GM18868 (cell line): Measurements from ENCODE around the gene GPSM3.
"Not testable (repeated sequence)": the region's sequence is repeated elsewhere in the genome, so short reads cannot be mapped to it uniquely, and the experiment has no call there.

Experiments
- ATAC-seq: cut with Tn5 transposase; IDR thresholded peaks from one replicate; pipeline ENCODE4 v1.9.1; 2021; ENCODE audit warnings: mild to moderate bottlenecking, moderate library complexity; ENCODE audit not compliant: unreplicated experiment

GPSM3 gene

DNA sequence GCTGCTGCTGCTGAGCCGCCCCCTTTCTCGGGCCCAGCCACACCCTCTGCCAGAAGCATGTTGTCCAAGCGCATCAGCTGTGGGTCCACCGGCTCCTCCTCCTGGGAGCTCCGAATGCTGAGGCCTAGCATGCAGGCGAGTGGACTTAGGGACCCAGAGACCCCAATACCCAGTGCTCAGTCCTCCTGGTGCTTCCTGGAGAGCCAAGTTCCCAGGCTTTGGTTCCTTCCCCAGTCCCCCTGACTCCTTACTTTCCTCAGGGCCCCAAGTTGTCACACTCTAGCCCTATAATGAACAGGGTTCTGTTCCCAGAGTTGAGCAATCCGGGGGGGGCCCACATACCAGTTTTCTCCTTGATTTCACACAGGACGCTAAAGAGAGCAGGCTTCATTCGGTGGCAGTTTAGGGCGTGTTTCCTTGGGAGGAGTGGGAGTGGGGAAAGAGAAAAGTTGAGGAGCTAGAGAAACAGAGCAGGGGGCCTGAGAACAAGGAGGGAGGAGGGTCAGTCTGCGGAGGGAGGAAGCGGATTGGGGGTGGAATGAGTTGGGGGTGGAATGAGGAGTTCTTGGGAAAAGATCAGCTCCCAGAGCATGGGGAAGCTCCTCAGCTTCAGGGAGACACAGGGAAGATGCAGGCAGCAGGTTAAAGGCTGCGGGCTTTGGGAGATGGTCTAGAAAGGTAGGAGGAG lies 3.9 kb downstream of the GPSM3 start:
- ATAC-seq: no peak

DNA sequence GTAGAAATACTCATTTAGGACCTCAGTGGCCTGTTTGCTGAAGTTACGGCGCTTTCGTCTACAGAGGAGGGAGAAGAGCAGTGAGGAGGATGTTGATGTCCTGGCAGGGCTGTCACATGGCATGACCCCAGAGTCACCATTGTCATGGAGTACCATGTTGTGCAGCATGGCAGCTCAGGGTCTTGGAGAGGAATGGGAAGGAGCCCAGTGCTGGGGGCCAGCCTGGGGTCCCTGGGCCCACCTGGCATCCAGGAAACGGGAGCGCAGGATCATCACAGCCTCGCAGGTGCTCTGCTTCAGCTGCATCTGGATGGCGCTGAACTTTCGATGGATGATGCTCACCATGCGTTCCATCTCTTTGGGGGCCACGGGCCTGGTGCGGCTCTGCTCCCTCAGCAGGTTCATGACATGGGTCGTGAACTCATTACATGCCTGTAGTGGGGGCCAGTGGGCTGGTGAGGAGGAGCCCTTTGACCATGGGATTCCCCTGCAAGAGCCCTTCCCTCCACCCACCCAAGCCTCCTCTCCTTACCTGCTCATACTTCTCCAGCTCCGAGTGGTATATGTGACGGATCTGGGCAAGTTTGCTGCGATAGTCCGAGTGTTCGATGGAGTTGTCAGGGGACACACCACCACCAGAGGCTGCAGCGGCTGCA lies 4.6 kb downstream of the GPSM3 start:
- ATAC-seq: not testable (repeated sequence)

DNA sequence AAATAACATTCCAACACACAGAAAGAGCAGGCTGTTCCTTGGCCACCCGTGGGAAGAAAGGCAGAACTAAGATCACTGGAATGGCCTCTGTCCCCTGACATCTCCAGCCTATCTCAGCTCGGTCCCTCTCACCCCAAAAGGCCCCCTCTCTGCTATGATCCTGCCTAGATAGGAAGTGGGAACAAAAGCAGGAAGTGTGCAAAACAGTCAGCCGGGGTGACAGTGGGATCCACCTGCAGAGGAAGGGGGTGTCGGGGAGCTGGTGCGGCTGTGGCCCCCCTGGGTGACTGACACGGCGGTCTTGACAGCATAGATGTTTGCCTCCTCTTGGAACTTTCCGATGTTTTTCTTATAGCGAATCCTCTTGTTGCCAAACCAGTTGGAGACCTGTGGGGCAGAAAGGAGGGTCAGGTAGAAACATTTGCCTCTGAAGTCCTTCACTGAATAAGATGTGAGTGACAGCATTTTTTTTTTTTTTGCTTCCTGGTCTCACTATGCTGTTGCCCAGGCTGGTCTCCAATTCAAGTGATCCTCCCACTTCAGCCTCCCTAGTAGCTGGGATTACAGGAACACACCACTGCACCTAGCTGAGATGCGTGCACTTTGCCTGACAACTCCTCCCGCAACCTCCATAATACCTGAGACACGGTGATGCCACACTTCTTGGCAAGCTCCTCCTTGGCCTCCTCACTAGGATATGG lies 5.3 kb downstream of the GPSM3 start:
- ATAC-seq: no peak

DNA sequence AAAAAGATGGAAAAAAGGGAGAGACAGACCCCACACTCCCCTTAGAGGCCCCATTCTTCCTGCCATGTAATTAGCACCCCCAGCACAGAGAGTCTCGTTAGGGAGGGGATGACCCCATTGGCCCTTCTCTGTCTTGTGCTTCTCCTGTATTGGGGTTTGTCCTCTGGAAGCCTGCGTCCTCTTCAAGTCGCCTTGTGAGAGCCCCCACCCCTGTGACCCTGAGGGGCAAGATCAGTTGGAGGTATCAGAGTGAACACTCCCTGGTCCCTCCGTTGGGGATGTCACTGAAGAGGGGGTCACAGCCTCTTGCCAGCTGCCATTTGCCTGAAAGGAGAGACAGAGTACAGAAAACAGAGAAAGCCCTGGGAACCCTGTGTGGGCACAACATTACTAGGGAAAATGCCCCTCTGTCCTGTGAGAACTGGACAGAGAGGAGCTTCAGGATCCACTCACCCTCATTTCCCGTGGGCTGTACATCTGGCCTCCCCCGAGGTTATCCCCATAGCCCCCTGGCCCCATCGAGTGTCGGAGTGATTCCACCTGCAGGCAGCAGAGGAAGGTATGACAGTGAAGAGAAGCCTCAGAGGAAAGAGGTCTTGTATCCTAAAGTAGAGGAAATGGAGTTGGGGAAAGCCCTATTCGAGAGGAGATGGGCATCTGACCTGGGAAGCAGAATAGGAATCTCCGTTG lies 6.1 kb downstream of the GPSM3 start:
- not testable (repeated sequence) for ATAC-seq

DNA sequence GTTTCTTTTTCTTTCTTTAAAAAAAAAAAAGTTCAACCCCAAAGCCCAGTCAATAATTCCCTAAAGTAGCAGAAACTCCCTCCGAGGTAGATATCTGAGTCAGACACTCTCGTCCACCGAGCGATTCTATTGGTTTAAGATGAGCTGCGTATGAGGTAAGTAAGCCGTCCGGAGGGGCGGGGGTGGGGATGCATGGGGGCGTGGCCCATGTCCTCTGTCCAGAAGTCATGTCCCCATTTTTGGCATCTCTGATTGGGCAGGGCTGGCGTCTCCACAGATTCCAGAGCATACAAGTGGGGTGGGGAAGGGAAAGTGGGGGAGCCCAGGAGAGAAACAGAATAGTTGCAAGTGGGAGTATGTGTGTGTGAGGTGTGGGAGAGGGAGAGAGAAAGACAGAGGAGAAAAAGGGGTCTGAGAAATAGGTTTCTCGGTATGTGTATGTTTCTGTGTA lies 6.7 kb downstream of the GPSM3 start:
- not testable (repeated sequence) for ATAC-seq

DNA sequence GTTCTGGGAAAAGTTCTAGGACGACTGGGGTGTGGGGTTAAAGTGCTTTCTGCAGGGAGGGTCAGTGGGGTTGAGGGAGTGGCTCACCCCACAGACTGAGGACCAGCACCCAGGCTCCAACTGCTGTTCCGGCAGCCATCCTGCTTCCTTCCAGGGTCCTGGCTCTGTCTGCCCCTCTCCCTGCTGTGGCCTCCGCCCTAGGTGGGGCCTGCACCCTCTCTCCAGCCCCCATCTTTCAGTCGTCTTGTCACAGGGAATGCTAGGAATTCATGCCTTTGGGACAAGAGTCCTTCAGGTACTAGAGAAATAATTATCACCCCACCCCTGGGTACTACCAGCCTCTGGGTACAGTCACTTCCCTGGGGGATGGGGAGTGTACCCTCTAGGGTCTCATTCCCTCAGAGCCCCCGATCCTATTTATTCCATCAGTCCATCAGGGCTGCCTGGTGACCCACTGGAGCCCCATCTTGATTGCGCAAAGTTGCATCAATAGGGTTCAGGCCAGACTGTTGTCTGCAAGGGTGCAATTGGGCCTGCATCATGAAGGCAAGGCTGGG lies 8.3 kb downstream of the GPSM3 start, which contains the start of gene AGER:
AGER (minus strand) TSS at position 170 of the 557 bp plus-strand sequence; CDS start at position 139, 31 bp downstream.
- no peak for ATAC-seq

DNA sequence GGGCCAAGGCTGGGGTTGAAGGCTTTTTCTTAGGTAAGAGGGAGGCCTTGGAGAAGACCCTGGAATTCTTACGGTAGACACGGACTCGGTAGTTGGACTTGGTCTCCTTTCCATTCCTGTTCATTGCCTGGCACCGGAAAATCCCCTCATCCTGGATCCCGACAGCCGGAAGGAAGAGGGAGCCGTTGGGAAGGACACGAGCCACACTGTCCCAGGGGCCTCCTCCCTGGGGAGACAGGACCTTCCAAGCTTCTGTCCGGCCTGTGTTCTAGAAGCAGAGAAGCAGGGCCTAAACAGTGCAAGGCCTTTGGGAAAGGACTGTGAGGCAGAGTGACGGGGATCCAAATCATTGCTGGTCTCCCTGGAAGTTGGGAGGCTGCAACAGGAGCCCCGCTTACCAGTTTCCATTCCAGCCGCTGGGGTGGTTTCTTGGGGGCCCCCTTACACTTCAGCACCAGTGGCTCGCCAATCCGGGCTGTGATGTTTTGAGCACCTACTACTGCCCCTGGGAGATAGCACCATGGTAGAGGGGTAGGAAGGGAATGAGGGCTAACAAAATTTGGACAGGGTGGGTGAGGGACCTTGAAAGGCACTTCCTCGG lies 8.9 kb downstream of the GPSM3 start:
- ATAC-seq: no peak

DNA sequence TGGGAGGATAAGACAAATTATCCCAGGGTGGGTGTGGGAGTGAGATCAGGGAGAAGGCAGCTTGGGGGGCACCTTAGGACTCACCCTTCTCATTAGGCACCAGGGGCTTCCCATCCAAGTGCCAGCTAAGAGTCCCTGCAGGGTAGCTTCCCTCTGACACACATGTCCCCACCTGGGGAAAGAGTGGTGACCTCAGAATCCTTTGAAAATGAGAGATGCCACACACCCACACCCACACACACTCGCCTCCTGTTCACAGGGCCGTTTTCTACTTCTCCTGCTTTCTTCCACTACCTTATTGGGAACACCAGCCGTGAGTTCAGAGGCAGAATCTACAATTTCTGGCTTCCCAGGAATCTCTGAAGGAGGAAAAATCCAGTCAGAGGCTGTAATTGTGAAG lies 9.4 kb downstream of the GPSM3 start:
- ATAC-seq: no peak

DNA sequence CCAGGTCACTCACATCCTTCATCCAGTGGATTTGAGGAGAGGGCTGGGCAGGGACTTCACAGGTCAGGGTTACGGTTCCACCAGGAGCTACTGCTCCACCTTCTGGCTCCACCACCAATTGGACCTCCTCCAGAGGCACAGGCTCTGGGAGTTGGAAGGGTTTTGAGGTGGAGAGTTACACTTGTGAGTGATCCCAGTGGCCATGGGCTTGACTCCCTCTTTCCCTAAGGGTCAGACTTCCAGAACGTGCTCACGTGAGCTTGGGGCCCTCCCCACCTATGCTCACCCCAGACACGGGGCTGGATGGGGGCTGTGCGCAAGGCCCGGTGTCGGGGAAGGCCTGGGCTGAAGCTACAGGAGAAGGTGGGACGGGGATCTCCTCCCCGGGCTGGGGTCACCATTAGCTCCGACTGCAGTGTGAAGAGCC lies 9.9 kb downstream of the GPSM3 start:
- no peak for ATAC-seq

DNA sequence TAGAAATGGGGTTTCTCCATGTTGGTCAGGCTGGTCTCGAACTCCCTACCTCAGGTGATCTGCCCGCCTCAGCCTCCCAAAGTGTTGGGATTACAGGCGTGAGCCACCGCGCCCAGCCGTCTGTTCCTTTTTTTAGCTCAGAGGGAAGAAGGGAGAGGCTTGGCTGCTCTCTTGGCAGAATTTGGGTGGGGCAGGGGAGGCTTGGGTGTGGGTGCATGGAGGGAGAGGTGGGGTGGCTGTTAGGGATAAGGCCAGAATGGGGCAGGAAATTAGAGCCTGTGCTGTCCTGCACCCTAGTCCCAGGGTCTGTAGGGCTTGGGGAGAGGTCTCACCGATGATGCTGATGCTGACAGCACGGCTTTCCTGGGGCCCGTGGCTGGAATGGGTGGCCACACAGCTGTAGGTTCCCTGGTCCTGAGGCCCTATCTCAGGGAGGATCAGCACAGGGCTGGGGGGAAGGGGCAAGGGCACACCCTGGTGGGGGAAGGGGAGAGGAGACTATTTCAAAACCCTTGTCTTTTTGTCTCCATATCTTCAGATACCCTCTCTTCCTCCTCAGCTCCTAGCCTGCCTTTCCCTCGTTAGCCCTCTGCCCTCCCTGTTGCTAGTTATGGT lies 10.4 kb downstream of the GPSM3 start:
- ATAC-seq: no peak

DNA sequence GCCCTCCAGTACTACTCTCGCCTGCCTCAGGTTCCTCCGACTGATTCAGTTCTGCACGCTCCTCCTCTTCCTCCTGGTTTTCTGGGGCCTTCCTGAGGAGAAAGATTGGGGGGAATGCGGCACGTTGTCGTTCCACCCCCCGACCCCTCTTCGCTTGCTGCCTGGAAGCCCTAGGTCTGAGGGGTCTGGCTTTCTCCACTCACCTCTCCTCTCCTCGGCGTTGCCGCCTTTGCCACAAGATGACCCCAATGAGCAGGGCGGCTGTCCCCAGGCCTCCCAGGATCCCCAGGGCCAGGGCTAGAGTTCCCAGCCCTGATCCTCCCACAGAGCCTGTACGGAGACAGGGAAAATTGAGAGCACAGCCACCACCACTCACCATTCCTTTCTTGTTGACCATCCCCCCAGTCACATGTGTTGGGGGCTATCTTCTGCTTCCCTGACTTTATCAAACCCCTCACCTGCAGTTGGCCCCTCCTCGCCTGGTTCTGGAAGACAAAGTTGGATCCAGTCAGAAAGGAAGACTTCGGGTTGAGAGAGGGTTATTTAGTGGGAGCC lies 11.2 kb downstream of the GPSM3 start:
- no peak for ATAC-seq

DNA sequence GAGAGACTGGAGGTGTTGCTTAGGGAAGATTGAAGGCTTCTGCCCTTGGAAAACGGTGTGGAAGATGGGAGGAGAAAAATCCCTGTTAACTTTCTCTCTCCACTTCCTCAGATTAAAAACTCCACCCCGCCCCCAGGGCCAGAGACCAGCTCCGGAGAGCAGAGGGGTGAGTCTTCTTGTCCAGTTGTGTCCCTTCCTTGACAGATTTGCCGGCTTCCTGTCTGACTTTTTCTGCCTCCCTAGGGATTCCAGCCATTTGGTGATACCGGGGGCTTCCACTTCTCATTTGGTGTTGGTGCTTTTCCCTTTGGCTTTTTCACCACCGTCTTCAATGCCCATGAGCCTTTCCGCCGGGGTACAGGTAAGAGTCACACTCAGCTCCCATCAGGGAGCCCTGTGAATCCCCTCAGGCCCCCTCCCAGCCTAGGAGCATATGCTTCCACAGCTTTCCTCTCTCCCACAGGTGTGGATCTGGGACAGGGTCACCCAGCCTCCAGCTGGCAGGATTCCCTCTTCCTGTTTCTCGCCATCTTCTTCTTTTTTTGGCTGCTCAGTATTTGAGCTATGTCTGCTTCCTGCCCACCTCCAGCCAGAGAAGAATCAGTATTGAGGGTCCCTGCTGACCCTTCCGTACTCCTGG lies 12.6 kb downstream of the GPSM3 start:
- ATAC-seq: no peak

DNA sequence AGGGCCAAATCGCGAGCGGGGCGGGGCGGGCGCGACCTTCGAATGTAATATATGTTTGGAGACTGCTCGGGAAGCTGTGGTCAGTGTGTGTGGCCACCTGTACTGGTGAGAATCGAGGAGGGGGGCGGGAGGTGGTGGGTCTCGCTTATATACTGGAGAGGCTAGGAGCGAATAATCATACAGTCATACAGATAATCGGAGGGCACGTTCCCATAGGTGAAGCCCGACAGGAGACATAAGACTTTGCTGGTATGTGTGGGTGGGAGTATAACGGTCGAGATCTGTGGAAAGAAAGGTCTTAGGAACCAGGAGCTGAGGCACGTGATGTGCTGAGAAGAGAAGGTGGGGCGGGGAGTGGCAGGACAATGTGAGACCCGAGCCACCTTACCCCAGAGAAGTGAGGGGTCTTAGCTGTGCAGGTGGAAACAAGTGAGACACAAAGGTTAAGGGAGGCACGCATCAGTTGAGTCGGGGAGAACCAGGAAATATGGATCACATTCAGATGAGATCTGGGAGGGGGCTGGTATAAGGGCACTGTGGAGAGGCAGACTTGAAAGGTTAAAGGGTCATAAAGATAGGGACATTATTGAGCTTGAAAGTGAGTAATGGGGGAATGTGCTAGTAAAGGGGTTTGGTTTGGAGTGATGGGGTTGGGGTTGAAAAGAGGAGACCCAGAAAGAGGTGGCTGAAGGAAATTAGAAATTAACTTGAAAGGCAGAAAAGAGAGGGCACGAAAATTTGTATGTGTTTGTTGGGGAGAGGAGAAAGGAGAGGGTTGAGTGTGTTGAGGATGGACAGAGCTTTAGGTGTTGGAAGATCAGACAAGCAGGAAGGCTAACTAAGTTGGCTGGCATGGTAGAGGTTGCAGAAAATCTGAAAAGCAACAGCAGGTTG lies 13.6 kb downstream of the GPSM3 start:
- ATAC-seq: no peak

DNA sequence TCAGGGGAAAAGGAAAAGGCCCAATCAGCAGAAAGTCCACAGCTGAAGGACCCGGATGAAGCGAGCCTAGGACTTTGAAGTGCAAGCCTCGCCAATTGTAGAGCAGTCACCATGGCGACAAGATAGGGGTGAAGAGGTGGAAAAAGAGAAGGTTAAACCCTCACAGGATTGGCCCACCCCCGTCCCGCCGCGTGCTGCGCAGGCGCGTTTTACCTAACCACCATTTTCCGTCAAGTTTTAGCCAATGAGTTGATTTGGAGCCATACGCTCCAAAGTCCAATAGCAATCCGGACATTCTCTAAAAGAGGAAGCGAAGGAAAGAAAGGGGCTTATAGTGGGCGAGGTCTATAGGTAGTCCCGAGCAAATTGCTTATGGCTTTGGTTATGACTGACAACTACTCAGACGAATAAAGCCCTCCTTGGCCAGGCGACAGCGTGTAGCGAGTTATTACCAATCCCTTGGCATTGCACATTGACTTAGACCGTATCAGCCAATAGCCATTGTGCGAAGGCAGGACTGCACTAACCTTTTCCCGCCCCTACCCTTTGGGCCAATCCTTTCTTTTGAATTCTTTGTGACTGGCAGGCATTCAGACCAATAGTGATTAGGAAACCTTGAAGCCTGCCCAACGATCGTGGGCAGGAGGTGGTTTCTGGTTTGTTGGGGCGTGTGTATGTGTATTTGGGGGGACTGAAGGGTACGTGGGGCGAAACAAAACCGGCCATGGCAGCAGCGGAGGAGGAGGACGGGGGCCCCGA lies 14.5 kb downstream of the GPSM3 start, which contains the start of gene RNF5:
RNF5 (plus strand) TSS at position 618 of the 759 bp plus-strand sequence; CDS start at position 725, 107 bp downstream.
- ATAC-seq: peak; percentile 77

DNA sequence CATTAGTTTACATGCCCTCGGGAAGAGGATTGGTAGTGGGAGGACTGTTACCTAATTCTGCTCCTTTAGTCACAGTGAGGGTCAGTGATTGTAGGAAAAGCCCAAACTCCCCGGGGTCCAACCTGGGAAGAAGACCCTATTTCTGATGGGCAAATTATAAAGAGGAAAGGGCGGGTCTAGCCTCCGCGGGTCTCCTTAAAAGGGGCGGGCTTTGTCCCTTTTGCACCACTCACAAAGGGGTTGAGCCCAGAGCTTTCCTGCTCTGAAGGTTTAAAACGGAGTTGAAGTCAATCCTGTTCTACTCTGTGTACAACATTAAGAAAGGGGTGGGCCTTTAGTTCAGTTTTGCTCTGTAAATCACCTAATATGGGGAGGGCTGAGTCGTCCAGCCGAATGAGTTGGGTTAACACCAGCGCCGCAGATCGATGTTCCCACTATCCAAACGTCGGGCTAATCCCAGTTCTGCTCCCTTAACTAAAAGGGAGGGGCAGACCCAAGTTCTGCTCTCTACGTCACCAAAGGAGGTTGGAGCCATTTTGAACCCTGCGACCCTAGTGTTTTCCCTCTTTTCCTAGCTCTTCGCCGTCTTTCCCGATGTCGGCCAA lies 15.2 kb downstream of the GPSM3 start:
- no peak for ATAC-seq

DNA sequence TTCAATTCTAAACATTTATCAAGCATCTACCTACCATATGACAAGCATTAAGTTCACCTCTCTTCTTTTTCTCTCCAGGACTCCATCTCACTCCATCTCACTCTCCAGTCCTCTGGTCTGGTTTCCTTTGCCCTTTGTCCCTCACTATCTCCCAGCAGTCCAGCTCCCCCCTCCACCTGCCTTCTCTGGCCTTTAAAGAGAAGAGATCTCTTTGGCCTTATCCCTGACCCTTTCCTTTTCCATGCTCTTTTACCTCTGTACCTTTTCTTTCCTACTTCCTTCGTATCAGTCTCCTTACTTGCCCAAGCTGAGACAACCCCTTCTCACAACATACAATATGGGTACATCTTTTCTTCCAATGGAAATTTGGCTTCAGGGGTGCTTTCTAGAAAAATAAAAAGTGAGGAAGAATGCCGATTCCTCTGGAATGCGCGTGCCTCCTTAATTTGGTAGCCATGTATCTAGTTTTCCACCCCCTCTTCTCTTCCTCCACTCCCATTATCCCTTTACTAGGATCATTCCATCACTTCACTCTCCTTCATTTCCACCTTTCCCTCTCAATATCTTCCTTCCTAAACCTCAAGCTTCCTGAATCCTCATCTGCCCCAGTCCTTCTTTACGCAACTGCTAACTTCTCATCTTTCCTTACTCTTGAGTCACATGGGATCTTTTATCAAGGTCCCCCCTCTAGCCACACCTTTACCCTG lies 15.8 kb downstream of the GPSM3 start:
- no peak for ATAC-seq
